K562 (cell line): ENCODE results near the gene CHURC1. TPM values are rescaled to one million over a fixed set of nuclear protein-coding genes. Genes with fewer than 3 reads are reported as not detected.

ENCODE experiments used
- ARID2 ChIP-seq: fragments of 450-650 bp; IDR thresholded peaks from 2 replicates; pipeline ENCODE4 v1.6.1; 2017; ENCODE audit warnings: antibody characterized with exemption, mild to moderate bottlenecking
- ARID4B ChIP-seq: sonication (generic); formaldehyde crosslinking; IDR thresholded peaks from 2 replicates; pipeline ENCODE4 v1.8.0; 2022; ENCODE audit warnings: mild to moderate bottlenecking, missing genetic modification reagents
- BCL6 ChIP-seq: fragments of 250-450 bp; sonication (Bioruptor Pico); IDR thresholded peaks from 2 replicates; pipeline ENCODE4 v1.4.0; 2020
- ELF4 ChIP-seq: fragments of 450-650 bp; formaldehyde crosslinking; IDR thresholded peaks from 2 replicates; pipeline ENCODE4 v1.4.0; 2022; ENCODE audit warnings: missing genetic modification characterization
- ETV5 ChIP-seq: sonication (generic); formaldehyde crosslinking; IDR thresholded peaks from 2 replicates; pipeline ENCODE4 v1.4.0; 2020; ENCODE audit warnings: low read depth, mild to moderate bottlenecking, missing genetic modification reagents
- FOS ChIP-seq: IDR thresholded peaks from 3 replicates; pipeline ENCODE4 v1.6.1; 2011; ENCODE audit not compliant: insufficient read length; ENCODE audit errors: extremely low read depth
- KLF1 ChIP-seq: fragments of 450-650 bp; IDR thresholded peaks from 2 replicates; pipeline ENCODE4 v1.6.1; 2016; ENCODE audit warnings: missing genetic modification characterization, missing compliant biosample characterization
- NFIC ChIP-seq: fragments of 450-650 bp; IDR thresholded peaks from 2 replicates; pipeline ENCODE4 v1.6.1; 2017; ENCODE audit warnings: mild to moderate bottlenecking, inconsistent platforms
- NRF1 ChIP-seq, 2 experiments: fragments of 450-650 bp; IDR thresholded peaks in 1 of 2; conservative IDR thresholded peaks in 1 of 2; 2 replicates each; pipeline ENCODE4 v1.6.1; 2014; ENCODE audit warnings: mild to moderate bottlenecking in 2 of 2
- RBM17 ChIP-seq: fragments of 200-400 bp; formaldehyde crosslinking; IDR thresholded peaks from 2 replicates; pipeline ENCODE4 v1.6.1; 2017; ENCODE audit warnings: low read depth, mild to moderate bottlenecking, low read length, borderline replicate concordance
- SMAD4 ChIP-seq: fragments of 250-450 bp; sonication (Bioruptor Pico); conservative IDR thresholded peaks from 2 replicates; pipeline ENCODE4 v1.8.0; 2021; ENCODE audit warnings: inconsistent platforms, mild to moderate bottlenecking, moderate library complexity
- TAL1 ChIP-seq: fragments of 450-650 bp; IDR thresholded peaks from 2 replicates; pipeline ENCODE4 v1.6.1; 2016; ENCODE audit warnings: mild to moderate bottlenecking
- ZBTB34 ChIP-seq: fragments of 250-450 bp; sonication (Bioruptor Pico); IDR thresholded peaks from 2 replicates; pipeline ENCODE4 v1.8.0; 2021; ENCODE audit warnings: mild to moderate bottlenecking, moderate library complexity
- ZFX ChIP-seq: sonication (generic); formaldehyde crosslinking; IDR thresholded peaks from 2 replicates; pipeline ENCODE4 v1.8.0; 2022; ENCODE audit warnings: mild to moderate bottlenecking, missing genetic modification reagents, moderate library complexity
- ZMIZ1 ChIP-seq, 2 experiments: fragments of 150-350 bp in 1 of 2; IDR thresholded peaks; 2 replicates each; pipeline ENCODE4 v1.6.1; 2012 to 2016; ENCODE audit warnings: low read depth in 2 of 2, low read length in 2 of 2, mild to moderate bottlenecking in 1 of 2, moderate library complexity in 1 of 2
- ZNF174 ChIP-seq: fragments of 250-450 bp; sonication (Bioruptor Pico); IDR thresholded peaks from 2 replicates; pipeline ENCODE4 v1.4.0; 2020; ENCODE audit warnings: mild to moderate bottlenecking
- polyA plus RNA-seq, 8 experiments: library from polyadenylated mRNA; depleted of rRNA in 4 of 8; stranded (reverse) in 5 of 8; unstranded in 3 of 8; fragments of >200 nt; fragmentation: Nextera tagmentation in 2 of 8; fragmentation: Illumina TruSeq in 1 of 8; extraction: Ambion mirVana in 2 of 8; extraction: Trizol in 1 of 8; gene quantifications; 2 replicates each; pipeline versions ENCODE4 v1.2.1 to v1.2.3, GENCODE V29; 2011 to 2014; ENCODE audit warnings: inconsistent platforms in 1 of 8, missing spikeins in 1 of 8
- total RNA-seq, 7 experiments: library from RNA; depleted of rRNA in 6 of 7; stranded (reverse); fragments of >200 nt in 6 of 7; fragmentation: Illumina TruSeq in 2 of 7; extraction: Trizol in 2 of 7; gene quantifications; 2 replicates each; pipeline versions ENCODE4 v1.2.1 to v1.2.3, GENCODE V29; 2011 to 2021; ENCODE audit warnings: low replicate concordance in 1 of 7
- TF ChIP-seq, protein P1 (sequence below): fragments of 450-650 bp; conservative IDR thresholded peaks from 2 replicates; pipeline ENCODE4 v1.6.1; 2016; ENCODE audit warnings: missing genetic modification characterization, low read depth, mild to moderate bottlenecking, missing compliant biosample characterization, moderate library complexity

CHURC1 gene
- total and polyA plus RNA-seq, 9 of the 15 experiments (the other 6 are each of a cell fraction or from before 2014, with no cell fraction given): 27.3 to 239 (median 45.6) TPM

- TF ChIP-seq, protein P1, sequence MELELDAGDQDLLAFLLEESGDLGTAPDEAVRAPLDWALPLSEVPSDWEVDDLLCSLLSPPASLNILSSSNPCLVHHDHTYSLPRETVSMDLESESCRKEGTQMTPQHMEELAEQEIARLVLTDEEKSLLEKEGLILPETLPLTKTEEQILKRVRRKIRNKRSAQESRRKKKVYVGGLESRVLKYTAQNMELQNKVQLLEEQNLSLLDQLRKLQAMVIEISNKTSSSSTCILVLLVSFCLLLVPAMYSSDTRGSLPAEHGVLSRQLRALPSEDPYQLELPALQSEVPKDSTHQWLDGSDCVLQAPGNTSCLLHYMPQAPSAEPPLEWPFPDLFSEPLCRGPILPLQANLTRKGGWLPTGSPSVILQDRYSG: no peak
- TF ChIP-seq RBM17: no peak
- no peak for TF ChIP-seq KLF1 (tag)
- no peak for TF ChIP-seq ARID2
- TF ChIP-seq ELF4 (CRISPR knock-in tag): no peak
- no peak for TF ChIP-seq ETV5 (CRISPR knock-in tag)
- peak; percentile 21; the same call in 1 of the 2 replicates for TF ChIP-seq TAL1
- no peak for TF ChIP-seq ARID4B (CRISPR knock-in tag)
- no peak for TF ChIP-seq ZBTB34 (CRISPR knock-in tag)
- TF ChIP-seq ZNF174 (CRISPR knock-in tag): no peak
- no peak for TF ChIP-seq ZMIZ1 (IDR thresholded peaks at IDR 0.05; ENCODE audit: low read depth in 2 of 2, low read length in 2 of 2)
- no peak for TF ChIP-seq SMAD4
- TF ChIP-seq NRF1 (conservative IDR thresholded peaks at IDR 0.05 in 1 of 2, IDR thresholded peaks at IDR 0.05 in 1 of 2): peak; percentile 51 to 59
- TF ChIP-seq ZFX (CRISPR knock-in tag): 0 out of 2 replicates have a peak, but pooled peaks have one; percentile 11
- TF ChIP-seq FOS: no peak
- TF ChIP-seq NFIC: no peak
- no peak for TF ChIP-seq BCL6
Observed at GRCh38 chr14:64880221-64881121, 33.8 kb upstream of the CHURC1 start (continued).
